ENCODE measurements around the gene RAMP3. TPM values are rescaled to one million over a fixed set of nuclear protein-coding genes. Genes with fewer than 3 reads are reported as not detected.

RAMP3 gene
- total and polyA plus RNA-seq, 2 donors (not counting 1 experiment from before 2014, with no cell fraction given): not detected

GRCh38 chr7:45178241-45179225 lies 20.9 kb downstream of the RAMP3 start:
- WGBS (ENCODE audit: insufficient coverage): 86% methylated on average over 13 of the region's 13 CpGs
- Mint-ChIP-seq H3K4me1 (no peaks in the 10 kb centered on the region), H3K4me3 (no peak overlapping the region), H3K27ac (no peak overlapping the region), H3K9me3 (ENCODE audit: insufficient read depth) (no peaks in the 10 kb centered on the region), H3K27me3 (peaks cover 16% of the 10 kb centered on the region)
- no peak for DNase-seq
- H2AFZ ChIP-seq (ENCODE audit: insufficient read depth, low read depth, low read length, poor library complexity, severe bottlenecking): no peak overlapping the region
- H4K20me1 ChIP-seq (ENCODE audit: control insufficient read depth, insufficient read depth, low read length, poor library complexity, severe bottlenecking): no peaks in the 10 kb centered on the region
- no peak for TF ChIP-seq EZH2 (IDR thresholded peaks at IDR 0.05; ENCODE audit: borderline replicate concordance, insufficient read depth, low read depth, low read length, poor library complexity, severe bottlenecking)
- no peaks in the 10 kb centered on the region for H3K4me1 ChIP-seq (ENCODE audit: control insufficient read depth in 2 of 2, insufficient read depth in 2 of 2, low read length in 2 of 2)
- intact Hi-C loops (cut with micrococcal nuclease): no loop called here
- H3K27me3 ChIP-seq (replicated peaks in 1 of 4; ENCODE audit: control extremely low read depth in 1 of 4, control insufficient read depth in 3 of 4, insufficient read depth in 4 of 4, low read length in 3 of 4): peaks cover 0 to 8% (median 1%) of the 10 kb centered on the region in 4 experiments
- no peak for ATAC-seq (ENCODE audit: low read depth)
- H3K27ac ChIP-seq (ENCODE audit: low read length in 2 of 2): no peak overlapping the region
- POLR2A ChIA-PET: no interaction called here
- no peaks in the 10 kb centered on the region for H3K9me3 ChIP-seq (ENCODE audit: control extremely low read depth in 1 of 3, control insufficient read depth in 2 of 3, insufficient read depth in 1 of 3, low read length in 2 of 3)
- H3K9ac ChIP-seq (ENCODE audit: low read length): no peak overlapping the region
- no peak overlapping the region for H3K4me3 ChIP-seq (ENCODE audit: control extremely low read depth in 1 of 5, extremely low read depth in 1 of 5, insufficient read depth in 1 of 5, low read depth in 2 of 5, low read length in 4 of 5)
- H3K79me2 ChIP-seq (ENCODE audit: control insufficient read depth, insufficient read depth, low read length): no peaks in the 10 kb centered on the region
- no peak overlapping the region for H3K4me2 ChIP-seq (replicated peaks; ENCODE audit: low read depth, low read length, poor library complexity, severe bottlenecking)
- H3K36me3 ChIP-seq (replicated peaks in 1 of 2; ENCODE audit: control extremely low read depth in 1 of 2, control insufficient read depth in 1 of 2, extremely low read depth in 1 of 2, insufficient read depth in 2 of 2, low read length in 1 of 2): no peaks in the 10 kb centered on the region
- CTCF ChIA-PET: interaction anchor here (1.7 kb wide), 1 partner anchor 25 kb away, joined by 5 read pairs; no protein-coding TSS in a partner anchor

- Mint-ChIP-seq H3K4me3 (no peak overlapping the region), H3K9me3 (ENCODE audit: insufficient read depth) (no peaks in the 10 kb centered on the region), H3K4me1 (no peaks in the 10 kb centered on the region), H3K27me3 (peaks cover 14% of the 10 kb centered on the region), H3K27ac (no peak overlapping the region)
- DNase-seq (no peak), ATAC-seq (ENCODE audit: low read depth) (no peak)
- H3K27me3 ChIP-seq (replicated peaks in 1 of 4; ENCODE audit: control extremely low read depth in 1 of 4, control insufficient read depth in 3 of 4, insufficient read depth in 4 of 4, low read length in 3 of 4): peaks cover 0 to 8% (median 1%) of the 10 kb centered on the region in 4 experiments
- H3K9me3 ChIP-seq (ENCODE audit: control extremely low read depth in 1 of 3, control insufficient read depth in 2 of 3, insufficient read depth in 1 of 3, low read length in 2 of 3): no peaks in the 10 kb centered on the region
- WGBS (ENCODE audit: insufficient coverage): 97% methylated on average over 5 of the region's 9 CpGs
- H3K4me1 ChIP-seq (ENCODE audit: control insufficient read depth in 2 of 2, insufficient read depth in 2 of 2, low read length in 2 of 2): no peaks in the 10 kb centered on the region
- no peak overlapping the region for H2AFZ ChIP-seq (ENCODE audit: insufficient read depth, low read depth, low read length, poor library complexity, severe bottlenecking)
- no peak overlapping the region for H3K9ac ChIP-seq (ENCODE audit: low read length)
- no peaks in the 10 kb centered on the region for H3K36me3 ChIP-seq (replicated peaks in 1 of 2; ENCODE audit: control extremely low read depth in 1 of 2, control insufficient read depth in 1 of 2, extremely low read depth in 1 of 2, insufficient read depth in 2 of 2, low read length in 1 of 2)
- intact Hi-C loops (cut with micrococcal nuclease): no loop called here
- no peak overlapping the region for H3K27ac ChIP-seq (ENCODE audit: low read length in 2 of 2)
- H3K4me3 ChIP-seq (ENCODE audit: control extremely low read depth in 1 of 5, extremely low read depth in 1 of 5, insufficient read depth in 1 of 5, low read depth in 2 of 5, low read length in 4 of 5): no peak overlapping the region
- CTCF ChIA-PET: interaction anchor here (1.7 kb wide), 1 partner anchor 26 kb away, joined by 5 read pairs; no protein-coding TSS in a partner anchor
- no peak for TF ChIP-seq CTCF (IDR thresholded peaks at IDR 0.05)
- no peak for TF ChIP-seq EZH2 (IDR thresholded peaks at IDR 0.05; ENCODE audit: borderline replicate concordance, insufficient read depth, low read depth, low read length, poor library complexity, severe bottlenecking)
- H3K79me2 ChIP-seq (ENCODE audit: control insufficient read depth, insufficient read depth, low read length): no peaks in the 10 kb centered on the region
- POLR2A ChIA-PET: no interaction called here
- H3K4me2 ChIP-seq (replicated peaks; ENCODE audit: low read depth, low read length, poor library complexity, severe bottlenecking): no peak overlapping the region
- no peaks in the 10 kb centered on the region for H4K20me1 ChIP-seq (ENCODE audit: control insufficient read depth, insufficient read depth, low read length, poor library complexity, severe bottlenecking)
Observed at GRCh38 chr7:45179666-45180065, 22.1 kb downstream of the RAMP3 start.

Data from B cell (primary cell).